A549 (cell line): ENCODE measurements around the gene PYGB. TPM values are rescaled to one million over a fixed set of nuclear protein-coding genes. Genes with fewer than 3 reads are reported as not detected.

Source experiments
- ATAC-seq, 2 experiments: fragments of 200-7000 bp in 1 of 2; fragments of >200 bp in 1 of 2; cut with Nextera tagmentation in 1 of 2; cut with Tn5 transposase in 1 of 2; 3 replicates each; pipeline versions ENCODE4 v1.8.0 to v1.9.1; 2018 to 2020; ENCODE audit warnings: mild to moderate bottlenecking in 1 of 2, moderate library complexity in 1 of 2
- CTCF ChIA-PET: fragments of 300-600 bp; sonication (Branson Sonifier 250); formaldehyde crosslinking; extraction: SDS; loops from one replicate; lab custom pipeline; 2021; ENCODE audit warnings: antibody characterized with exemption, inconsistent platforms; lab: Yijun Ruan, JAX
- POLR2A ChIA-PET: fragments of 350-600 bp; formaldehyde crosslinking; extraction: SDS; loops from one replicate; lab custom pipeline; 2021; ENCODE audit warnings: antibody characterized with exemption, inconsistent platforms; lab: Yijun Ruan, JAX
- DNase-seq, 2 experiments: peaks; one replicate each; pipeline versions ENCODE4 v3.0.0 to v3.0.0-alpha.2; 2011 to 2016; ENCODE audit warnings: low read depth in 1 of 2, low spot score in 1 of 2
- FAIRE-seq: peaks from 2 replicates; lab custom pipeline; 2011; peaks lifted over from hg19 to GRCh38; lab: Jason Lieb, UNC
- H3K27ac ChIP-seq, 2 experiments: fragments of >200 bp; sonication (Bioruptor Twin); formaldehyde crosslinking; 3 replicates each; pipeline ENCODE4 v1.5.1; 2016 to 2017
- H3K4me1 ChIP-seq: fragments of >200 bp; sonication (Bioruptor Twin); formaldehyde crosslinking; 3 replicates; pipeline ENCODE4 v1.6.1; 2016
- H3K4me2 ChIP-seq: fragments of >200 bp; sonication (Bioruptor Twin); formaldehyde crosslinking; 3 replicates; pipeline ENCODE4 v1.6.1; 2016
- H3K4me3 ChIP-seq: fragments of >200 bp; sonication (Bioruptor Twin); formaldehyde crosslinking; 3 replicates; pipeline ENCODE4 v1.5.1; 2016
- H3K9me3 ChIP-seq: fragments of >200 bp; sonication (Bioruptor Twin); formaldehyde crosslinking; 3 replicates; pipeline ENCODE4 v1.6.1; 2016
- CEBPB ChIP-seq, 2 experiments: fragments of >200 bp in 1 of 2; sonication (Bioruptor Twin) in 1 of 2; formaldehyde crosslinking in 1 of 2; IDR thresholded peaks; 2 replicates each; pipeline ENCODE4 v1.6.1; 2012 to 2016
- CHD4 ChIP-seq: fragments of 200-600 bp; sonication (generic); IDR thresholded peaks from 2 replicates; pipeline ENCODE4 v1.6.1; 2016; ENCODE audit warnings: antibody characterized with exemption, mild to moderate bottlenecking, borderline replicate concordance
- CTCF ChIP-seq: fragments of >200 bp; sonication (Bioruptor Twin); formaldehyde crosslinking; IDR thresholded peaks from 3 replicates; pipeline ENCODE4 v1.5.1; 2016
- EHMT2 ChIP-seq: fragments of 200-600 bp; sonication (generic); IDR thresholded peaks from 2 replicates; pipeline ENCODE4 v1.6.1; 2016; ENCODE audit warnings: antibody characterized with exemption, low read depth, mild to moderate bottlenecking, moderate library complexity
- FOSB ChIP-seq: fragments of 250-450 bp; sonication (Bioruptor Pico); IDR thresholded peaks from 2 replicates; pipeline ENCODE4 v1.5.0; 2020; ENCODE audit warnings: mild to moderate bottlenecking, moderate library complexity
- FOXS1 ChIP-seq: fragments of 250-450 bp; sonication (Bioruptor Pico); IDR thresholded peaks from 2 replicates; pipeline ENCODE4 v1.5.0; 2020; ENCODE audit warnings: mild to moderate bottlenecking, moderate library complexity
- GATA3 ChIP-seq: IDR thresholded peaks from 2 replicates; pipeline ENCODE4 v1.6.1; 2012; ENCODE audit warnings: borderline replicate concordance
- HEYL ChIP-seq: fragments of 250-450 bp; sonication (Bioruptor Pico); IDR thresholded peaks from 2 replicates; pipeline ENCODE4 v1.8.0; 2021; ENCODE audit warnings: mild to moderate bottlenecking, moderate library complexity
- HMGXB4 ChIP-seq: fragments of 250-450 bp; sonication (Bioruptor Pico); IDR thresholded peaks from 2 replicates; pipeline ENCODE4 v1.5.0; 2021; ENCODE audit warnings: mild to moderate bottlenecking, moderate library complexity, borderline replicate concordance
- HOXA7 ChIP-seq: fragments of 250-450 bp; sonication (Bioruptor Pico); IDR thresholded peaks from 2 replicates; pipeline ENCODE4 v1.5.0; 2020; ENCODE audit warnings: mild to moderate bottlenecking, moderate library complexity
- KDM5A ChIP-seq: fragments of 200-600 bp; sonication (generic); IDR thresholded peaks from 2 replicates; pipeline ENCODE4 v1.6.1; 2016; ENCODE audit warnings: antibody characterized with exemption, mild to moderate bottlenecking
- NFE2L2 ChIP-seq: fragments of 150-350 bp; conservative IDR thresholded peaks from 2 replicates; pipeline ENCODE4 v1.6.1; 2014; ENCODE audit warnings: low read length
- NPAS2 ChIP-seq: fragments of 250-450 bp; sonication (Bioruptor Pico); IDR thresholded peaks from 2 replicates; pipeline ENCODE4 v1.8.0; 2022; ENCODE audit warnings: mild to moderate bottlenecking, moderate library complexity, borderline replicate concordance
- NR3C1 ChIP-seq: fragments of >200 bp; sonication (Bioruptor Twin); formaldehyde crosslinking; IDR thresholded peaks from 3 replicates; pipeline ENCODE4 v1.6.1; 2017
- POLR2AphosphoS2 ChIP-seq: conservative IDR thresholded peaks from 2 replicates; pipeline ENCODE4 v1.6.1; 2012; ENCODE audit warnings: low read length, improper control_type of control experiment, inconsistent platforms
- RAD21 ChIP-seq, 2 experiments: fragments of >200 bp in 1 of 2; sonication (Bioruptor Twin) in 1 of 2; formaldehyde crosslinking in 1 of 2; IDR thresholded peaks in 1 of 2; conservative IDR thresholded peaks in 1 of 2; 2 replicates in 1 of 2; 3 replicates in 1 of 2; pipeline ENCODE4 v1.6.1; 2012 to 2018; ENCODE audit warnings: inconsistent platforms in 1 of 2
- RNF2 ChIP-seq: fragments of 200-600 bp; sonication (generic); IDR thresholded peaks from 2 replicates; pipeline ENCODE4 v1.6.1; 2016; ENCODE audit warnings: low read depth, mild to moderate bottlenecking, antibody characterized with exemption, moderate library complexity, borderline replicate concordance
- SREBF2 ChIP-seq: fragments of 450-650 bp; IDR thresholded peaks from 2 replicates; pipeline ENCODE4 v1.6.1; 2014; ENCODE audit warnings: mild to moderate bottlenecking, moderate library complexity
- TFCP2L1 ChIP-seq: fragments of 250-450 bp; sonication (Bioruptor Pico); IDR thresholded peaks from 2 replicates; pipeline ENCODE4 v1.5.0; 2021; ENCODE audit warnings: mild to moderate bottlenecking
- ZFP36 ChIP-seq: fragments of 450-650 bp; IDR thresholded peaks from 2 replicates; pipeline ENCODE4 v1.6.1; 2014; ENCODE audit warnings: borderline replicate concordance; ENCODE audit not compliant: partially characterized antibody
- WGBS: methylation state at CpG from one replicate; pipeline ENCODE4 v1.1.6; 2017; ENCODE audit errors: missing lambda C conversion rate; 5-methylcytosine and 5-hydroxymethylcytosine counted together
- polyA plus RNA-seq, 4 experiments: library from polyadenylated mRNA; depleted of rRNA in 3 of 4; stranded (reverse); fragments of >200 nt; fragmentation: RNase III in 1 of 4; extraction: RNeasy Plus Mini Kit Qiagen cat#74134 plus additional on column Dnase treatment in 1 of 4; gene quantifications; 2 replicates in 3 of 4; 3 replicates in 1 of 4; pipeline ENCODE4 v1.2.3, GENCODE V29; 2011 to 2017

Gene PYGB
- polyA plus RNA-seq, 2 of the 4 experiments (the other 2 are of a cell fraction) = 93.2 to 100 TPM

DNA sequence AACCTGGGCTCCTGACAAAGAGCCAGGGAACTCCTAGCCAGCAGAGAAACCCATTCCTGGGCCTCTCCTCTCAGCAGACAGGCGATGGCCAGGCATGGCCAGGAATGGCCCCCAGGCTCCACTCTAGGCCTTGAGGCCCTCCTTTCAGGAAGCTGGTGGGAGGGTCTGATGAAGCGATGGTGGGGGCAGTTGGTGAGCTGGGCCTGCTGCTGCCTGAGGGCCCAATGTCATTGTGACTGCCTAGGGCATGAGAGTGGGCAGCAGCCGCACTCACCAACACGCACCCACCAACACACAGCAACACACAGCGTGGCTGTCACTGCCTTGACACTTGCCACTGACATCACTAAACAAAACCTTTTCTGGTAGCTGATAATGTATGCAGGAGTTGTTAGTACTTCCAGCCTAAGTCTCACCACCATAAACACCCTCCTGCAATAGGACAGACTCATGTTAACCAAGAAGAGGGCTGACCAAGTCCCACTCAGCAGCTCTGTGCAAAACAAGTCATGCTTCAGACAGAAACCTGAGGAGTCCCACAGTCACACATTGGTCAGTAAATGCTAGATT, 73.5 kb downstream of the PYGB start:
- Histone ChIP-seq H3K4me3 (no peak overlapping the region), H3K27ac (no peak overlapping the region), H3K4me2 (no peak overlapping the region), H3K9me3 (no peaks in the 10 kb centered on the region), H3K4me1 (peaks cover 4% of the 10 kb centered on the region; the same call in 2 of the 3 replicates)
- 99% methylated on average over 5 of the region's 5 CpGs for WGBS
- FAIRE-seq (no peak), ATAC-seq (no peak), DNase-seq (no peak)
- TF ChIP-seq NFE2L2 (no peak), CTCF (no peak), EHMT2 (no peak), POLR2AphosphoS2 (no peak), HEYL (no peak), CHD4 (no peak), NPAS2 (no peak)
- ChIA-PET POLR2A (no interaction called here), CTCF (interaction anchor here (0.8 to 6.4 kb wide), 5 partner anchors 12 to 327 kb away, joined by 3 to 35 read pairs (median 4); no protein-coding TSS in a partner anchor)

GRCh38 chr20:25321991-25322390, 74.1 kb downstream of the PYGB start:
- Histone ChIP-seq H3K27ac (no peak overlapping the region), H3K4me1 (peaks cover 5% of the 10 kb centered on the region; the same call in 1 of the 3 replicates), H3K4me2 (no peak overlapping the region), H3K4me3 (no peak overlapping the region), H3K9me3 (no peaks in the 10 kb centered on the region)
- DNase-seq (no peak), FAIRE-seq (peak; percentile 86), ATAC-seq (no peak)
- ChIA-PET CTCF (interaction anchor here (0.8 to 6.4 kb wide), 7 partner anchors 12 to 328 kb away, joined by 3 to 35 read pairs (median 4); no protein-coding TSS in a partner anchor), POLR2A (interaction anchor here (0.7 kb wide), 1 partner anchor 39 kb away, joined by 3 read pairs; no protein-coding TSS in a partner anchor)
- WGBS = 90% methylated on average over 4 of the region's 4 CpGs
- TF ChIP-seq HOXA7 (CRISPR knock-in tag) = no peak
- TF ChIP-seq RNF2 = no peak
- no peak for TF ChIP-seq RAD21 (conservative IDR thresholded peaks at IDR 0.05 in 1 of 2, IDR thresholded peaks at IDR 0.05 in 1 of 2)
- no peak for TF ChIP-seq HMGXB4

DNA sequence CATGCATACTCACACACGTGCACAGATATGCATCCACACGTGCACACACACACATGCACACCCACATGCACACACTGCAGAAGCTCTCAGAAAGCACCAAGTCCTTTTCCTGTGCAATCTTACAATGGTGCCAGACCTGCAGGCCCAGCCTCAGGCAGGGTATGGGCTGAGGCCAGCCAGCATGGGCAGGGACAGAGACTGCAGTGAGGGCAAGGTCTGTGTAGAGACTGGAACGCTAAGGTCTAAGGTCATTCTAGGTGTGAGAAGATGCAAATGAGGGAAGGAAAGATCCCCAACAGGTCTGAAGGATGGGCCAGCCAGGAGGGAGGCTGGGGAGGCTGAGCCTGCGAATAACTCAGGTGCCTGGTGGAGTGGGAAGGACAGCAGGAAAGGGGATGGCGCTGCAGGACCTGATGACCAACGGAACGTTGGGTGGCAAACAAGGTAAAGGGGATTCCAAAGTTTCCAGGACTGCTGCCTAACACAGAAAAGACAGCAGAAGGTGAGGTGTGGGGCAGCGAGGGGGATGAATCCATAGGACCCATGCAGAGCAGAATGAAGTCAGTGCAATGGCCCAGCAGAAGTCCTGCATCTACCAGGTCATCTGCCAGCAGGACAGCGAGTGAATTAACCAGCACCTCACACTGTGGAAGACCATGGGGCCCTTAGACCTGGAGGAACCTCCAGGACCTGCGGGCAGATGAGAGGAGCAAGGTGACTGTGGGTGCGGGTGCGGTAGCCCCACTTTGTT, 75.8 kb downstream of the PYGB start:
- no peak overlapping the region for H3K4me3 ChIP-seq
- FAIRE-seq (no peak), ATAC-seq (no peak), DNase-seq (no peak)
- no peak overlapping the region for H3K4me2 ChIP-seq
- H3K27ac ChIP-seq = no peak overlapping the region
- POLR2A ChIA-PET = no interaction called here
- 93% methylated on average over 12 of the region's 12 CpGs for WGBS
- H3K4me1 ChIP-seq = peaks cover 8% of the 10 kb centered on the region; the same call in 1 of the 3 replicates
- H3K9me3 ChIP-seq = no peaks in the 10 kb centered on the region
- TF ChIP-seq CEBPB (IDR thresholded peaks at IDR 0.05) = no peak
- TF ChIP-seq CTCF = no peak
- no peak for TF ChIP-seq RAD21 (conservative IDR thresholded peaks at IDR 0.05 in 1 of 2, IDR thresholded peaks at IDR 0.05 in 1 of 2)
- TF ChIP-seq SREBF2 = no peak
- TF ChIP-seq HEYL = no peak
- TF ChIP-seq TFCP2L1 (CRISPR knock-in tag) = no peak
- no peak for TF ChIP-seq POLR2AphosphoS2
- no peak for TF ChIP-seq KDM5A
- no peak for TF ChIP-seq FOXS1 (CRISPR knock-in tag)
- no peak for TF ChIP-seq ZFP36
- no peak for TF ChIP-seq GATA3
- TF ChIP-seq FOSB (CRISPR knock-in tag) = no peak
- no peak for TF ChIP-seq NR3C1
- CTCF ChIA-PET = interaction anchor here (1.5 to 6.4 kb wide), 4 partner anchors 9 to 75 kb away, joined by 3 to 35 read pairs (median 16); no protein-coding TSS in a partner anchor
